HepG2 (cell line): ENCODE data around the gene GP2. TPM values are rescaled to one million over a fixed set of nuclear protein-coding genes. Genes with fewer than 3 reads are reported as not detected.

Experiments
- ATAC-seq: fragments of 200-7000 bp; cut with Tn5 transposase; 3 replicates; pipeline ENCODE4 v1.9.1; 2020; ENCODE audit warnings: mild to moderate bottlenecking, moderate library complexity
- BruUV-seq: library from RNA; stranded (reverse); fragments of 400-500 nt; replicated peaks from 2 replicates; lab custom pipeline; 2021; lab: Mats Ljungman, UMichigan
- CTCF ChIA-PET: fragments of 300-600 bp; formaldehyde crosslinking; extraction: SDS; loops from one replicate; lab custom pipeline; 2021; ENCODE audit warnings: low total read pairs, inconsistent platforms, low intra/inter-chr PET ratio; lab: Yijun Ruan, JAX
- POLR2A ChIA-PET: fragments of 350-600 bp; sonication (Branson Sonifier 250); formaldehyde crosslinking; loops from one replicate; lab custom pipeline; 2020; ENCODE audit warnings: antibody characterized with exemption, inconsistent platforms; lab: Yijun Ruan, JAX
- DNase-seq: peaks from one replicate; pipeline ENCODE4 v3.0.0-alpha.2; 2015; ENCODE audit warnings: low spot score
- FAIRE-seq: peaks from 3 replicates; lab custom pipeline; 2011; peaks lifted over from hg19 to GRCh38; lab: Jason Lieb, UNC
- H2AFZ ChIP-seq: one replicate; pipeline ENCODE4 v1.6.1; 2011; ENCODE audit warnings: low read length, inconsistent platforms
- H3K27ac ChIP-seq: fragments of 300-600 bp; 3 replicates; pipeline ENCODE4 v1.8.0; 2011; ENCODE audit warnings: mixed run types, mild to moderate bottlenecking, mixed read lengths, low read length, inconsistent platforms; ENCODE audit not compliant: insufficient read depth; ENCODE audit errors: extremely low read length
- H3K27me3 ChIP-seq, 2 experiments: fragments of 200-600 bp in 1 of 2; 2 replicates in 1 of 2; 3 replicates in 1 of 2; pipeline versions ENCODE4 v1.6.0 to v1.8.0; 2011; ENCODE audit warnings: low read length in 2 of 2, mild to moderate bottlenecking in 2 of 2, moderate library complexity in 2 of 2, inconsistent platforms in 1 of 2; ENCODE audit not compliant: insufficient read depth in 2 of 2, control insufficient read depth in 1 of 2
- H3K36me3 ChIP-seq, 2 experiments: fragments of 200-600 bp in 1 of 2; replicated peaks in 1 of 2; 2 replicates in 1 of 2; 3 replicates in 1 of 2; pipeline versions ENCODE4 v1.5.1 to v1.8.0; 2011; ENCODE audit warnings: low read length in 2 of 2, inconsistent platforms in 1 of 2; ENCODE audit not compliant: insufficient read depth in 2 of 2, control insufficient read depth in 1 of 2
- H3K4me1 ChIP-seq: 2 replicates; pipeline ENCODE4 v1.5.1; 2012; ENCODE audit warnings: low read length, inconsistent platforms; ENCODE audit not compliant: insufficient read depth
- H3K4me2 ChIP-seq: 2 replicates; pipeline ENCODE4 v1.6.0; 2011; ENCODE audit warnings: low read depth, low read length, inconsistent platforms
- H3K4me3 ChIP-seq, 3 experiments: fragments of 200-600 bp in 1 of 3; sonication (generic), shearing (Covaris generic) in 1 of 3; replicated peaks in 1 of 3; 2 replicates each; pipeline ENCODE4 v1.5.1; 2011 to 2016; ENCODE audit warnings: low read length in 3 of 3, inconsistent platforms in 2 of 3, low read depth in 2 of 3, mild to moderate bottlenecking in 2 of 3, control low read depth in 1 of 3, mixed read lengths in 1 of 3; ENCODE audit not compliant: insufficient read depth in 1 of 3
- H3K79me2 ChIP-seq: one replicate; pipeline ENCODE4 v1.6.1; 2011; ENCODE audit warnings: low read length, inconsistent platforms; ENCODE audit not compliant: insufficient read depth
- H3K9ac ChIP-seq: 2 replicates; pipeline ENCODE4 v1.6.0; 2011; ENCODE audit warnings: mild to moderate bottlenecking, low read depth, low read length, inconsistent platforms; ENCODE audit not compliant: insufficient read depth
- H3K9me3 ChIP-seq: 2 replicates; pipeline ENCODE4 v1.5.1; 2012; ENCODE audit warnings: mild to moderate bottlenecking, low read length
- H4K20me1 ChIP-seq: 2 replicates; pipeline ENCODE4 v1.6.0; 2011; ENCODE audit warnings: inconsistent platforms, mild to moderate bottlenecking, low read length, moderate library complexity; ENCODE audit not compliant: insufficient read depth
- ATF1 ChIP-seq: IDR thresholded peaks from 2 replicates; pipeline ENCODE4 v1.6.1; 2016; ENCODE audit warnings: mild to moderate bottlenecking, control low read depth
- BCL6 ChIP-seq: IDR thresholded peaks from 2 replicates; pipeline ENCODE4 v1.6.1; 2016; ENCODE audit warnings: missing genetic modification reagents, missing compliant biosample characterization
- HHEX ChIP-seq: IDR thresholded peaks from 2 replicates; pipeline ENCODE4 v1.6.1; 2016; ENCODE audit warnings: control low read depth
- KLF16 ChIP-seq, 2 experiments: sonication (generic) in 1 of 2; formaldehyde crosslinking in 1 of 2; IDR thresholded peaks; 2 replicates each; pipeline versions ENCODE4 v1.6.1 to v1.8.0; 2016 to 2023; ENCODE audit warnings: missing genetic modification reagents in 2 of 2, missing compliant biosample characterization in 1 of 2
- ONECUT2 ChIP-seq: sonication (generic); formaldehyde crosslinking; IDR thresholded peaks from 2 replicates; pipeline ENCODE4 v1.4.0; 2020; ENCODE audit warnings: missing genetic modification reagents
- RARA ChIP-seq: IDR thresholded peaks from 2 replicates; pipeline ENCODE4 v1.6.1; 2016; ENCODE audit warnings: missing genetic modification reagents, missing compliant biosample characterization
- REL ChIP-seq: sonication (generic); formaldehyde crosslinking; conservative IDR thresholded peaks from 2 replicates; pipeline ENCODE4 v1.8.0; 2022; ENCODE audit warnings: mild to moderate bottlenecking, missing genetic modification reagents, moderate library complexity
- ZMYM3 ChIP-seq: sonication (generic); formaldehyde crosslinking; IDR thresholded peaks from 2 replicates; pipeline ENCODE4 v1.5.1; 2020; ENCODE audit warnings: mild to moderate bottlenecking, missing genetic modification reagents
- ZNF350 ChIP-seq: sonication (generic); formaldehyde crosslinking; IDR thresholded peaks from 2 replicates; pipeline ENCODE4 v1.4.0; 2020; ENCODE audit warnings: mild to moderate bottlenecking, low read depth, missing genetic modification reagents, borderline replicate concordance
- ZNF460 ChIP-seq: sonication (generic); formaldehyde crosslinking; IDR thresholded peaks from 2 replicates; pipeline ENCODE4 v1.5.1; 2020; ENCODE audit warnings: missing genetic modification reagents, mild to moderate bottlenecking, borderline replicate concordance
- WGBS: methylation state at CpG from one replicate; pipeline ENCODE4 v1.1.6; 2017; ENCODE audit warnings: low lambda C conversion rate; 5-methylcytosine and 5-hydroxymethylcytosine counted together
- in situ Hi-C: cut with HindIII; loops from 2 replicates; pipeline ENCODE4 v1.10.0; 2017; ENCODE audit warnings: low pct_unique_long_range_greater_than_20kb; ENCODE audit not compliant: extremely low pct_ligation_motif_present
- intact Hi-C: fragments of 100-400 bp; cut with micrococcal nuclease; formaldehyde crosslinking; loops from one replicate; pipeline ENCODE4 v1.10.0; 2022; ENCODE audit not compliant: unreplicated experiment
- polyA plus RNA-seq, 8 experiments: library from polyadenylated mRNA; depleted of rRNA in 3 of 8; stranded (reverse) in 7 of 8; unstranded in 1 of 8; fragments of >200 nt; fragmentation: Illumina TruSeq in 4 of 8; extraction: Trizol in 4 of 8; gene quantifications; 2 replicates each; pipeline versions ENCODE4 v1.2.1 to v1.2.3, GENCODE V29; 2011 to 2016; ENCODE audit warnings: low read depth in 4 of 8, missing spikeins in 1 of 8, mixed read lengths in 1 of 8; ENCODE audit not compliant: insufficient read depth in 1 of 8
- total RNA-seq, 5 experiments: library from RNA; depleted of rRNA; stranded (reverse); fragments of >200 nt; fragmentation: Illumina TruSeq; extraction: Trizol; gene quantifications; 2 replicates each; pipeline ENCODE4 v1.2.3, GENCODE V29; 2016; ENCODE audit warnings: low read depth in 1 of 5
- TF ChIP-seq, protein P1 (sequence below): sonication (generic); formaldehyde crosslinking; IDR thresholded peaks from 2 replicates; pipeline ENCODE4 v1.4.0; 2020; ENCODE audit warnings: mild to moderate bottlenecking, missing genetic modification reagents
- TF ChIP-seq, protein P2 (sequence below): sonication (generic); formaldehyde crosslinking; IDR thresholded peaks from 2 replicates; pipeline ENCODE4 v1.5.0; 2020; ENCODE audit warnings: missing genetic modification reagents
- TF ChIP-seq, protein P3 (sequence below): sonication (generic); formaldehyde crosslinking; IDR thresholded peaks from 2 replicates; pipeline ENCODE4 v1.8.0; 2022; ENCODE audit warnings: mild to moderate bottlenecking, missing genetic modification reagents

GP2 gene
- total and polyA plus RNA-seq, 2 of the 13 experiments (the other 11 are each of a cell fraction or from before 2014, with no cell fraction given): 0.15 to 0.69 TPM

DNA sequence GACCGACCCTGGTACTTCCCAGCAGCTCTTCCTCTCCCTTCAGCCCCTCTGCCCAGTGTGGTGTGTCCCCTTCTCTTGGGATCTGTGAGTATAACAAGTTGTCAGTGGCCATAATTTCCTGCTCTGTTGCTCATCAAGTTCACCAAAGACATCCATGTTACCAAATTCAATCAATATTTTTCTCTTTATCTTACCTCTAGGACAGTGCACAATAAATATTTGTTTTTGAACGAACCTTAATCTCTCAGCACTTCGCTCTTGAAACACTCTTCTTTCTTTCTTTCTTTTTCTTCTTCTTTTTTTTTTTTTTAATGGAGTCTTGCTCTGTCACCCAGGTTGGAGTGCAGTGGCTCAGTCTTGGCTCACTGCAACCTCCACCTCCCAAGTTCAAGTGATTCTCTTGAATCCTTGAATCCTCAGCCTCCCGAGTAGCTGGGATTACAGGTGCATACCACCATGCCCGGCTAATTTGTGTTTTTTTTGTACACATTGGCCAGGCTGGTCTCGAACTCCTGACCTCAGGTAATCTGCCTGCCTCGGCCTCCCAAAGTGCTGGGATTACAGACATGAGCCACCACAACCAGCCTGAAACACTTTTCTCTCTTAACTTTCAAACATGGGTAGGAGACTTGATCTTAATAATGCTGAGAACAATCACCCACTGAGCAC is 27.9 kb upstream of the GP2 start:
- no peak overlapping the region for H3K4me3 ChIP-seq
- no peak overlapping the region for H3K9ac ChIP-seq
- FAIRE-seq (no peak), DNase-seq (no peak), ATAC-seq (peak; percentile 60)
- no peaks in the 10 kb centered on the region for H3K79me2 ChIP-seq
- CTCF ChIA-PET: no interaction called here
- no peaks in the 10 kb centered on the region for H4K20me1 ChIP-seq
- no peaks in the 10 kb centered on the region for H3K9me3 ChIP-seq
- H2AFZ ChIP-seq: no peak overlapping the region
- 3% methylated on average over 7 of the region's 7 CpGs for WGBS
- H3K27ac ChIP-seq: no peak overlapping the region
- H3K27me3 ChIP-seq: peaks cover 0 to 4% of the 10 kb centered on the region in 2 experiments; a peak in 1 of 5 replicates
- in situ Hi-C loops (no loop called here), intact Hi-C loops (no loop called here)
- no peaks in the 10 kb centered on the region for H3K36me3 ChIP-seq
- POLR2A ChIA-PET: no interaction called here
- H3K4me1 ChIP-seq: peaks cover 19% of the 10 kb centered on the region
- peak overlapping the region; percentile 28; the same call in 1 of the 2 replicates for H3K4me2 ChIP-seq
- BruUV-seq: no TSS peak
- TF ChIP-seq HHEX (CRISPR knock-in tag): 0 out of 2 replicates have a peak, but pooled peaks have one; percentile 23
- TF ChIP-seq, protein P1, sequence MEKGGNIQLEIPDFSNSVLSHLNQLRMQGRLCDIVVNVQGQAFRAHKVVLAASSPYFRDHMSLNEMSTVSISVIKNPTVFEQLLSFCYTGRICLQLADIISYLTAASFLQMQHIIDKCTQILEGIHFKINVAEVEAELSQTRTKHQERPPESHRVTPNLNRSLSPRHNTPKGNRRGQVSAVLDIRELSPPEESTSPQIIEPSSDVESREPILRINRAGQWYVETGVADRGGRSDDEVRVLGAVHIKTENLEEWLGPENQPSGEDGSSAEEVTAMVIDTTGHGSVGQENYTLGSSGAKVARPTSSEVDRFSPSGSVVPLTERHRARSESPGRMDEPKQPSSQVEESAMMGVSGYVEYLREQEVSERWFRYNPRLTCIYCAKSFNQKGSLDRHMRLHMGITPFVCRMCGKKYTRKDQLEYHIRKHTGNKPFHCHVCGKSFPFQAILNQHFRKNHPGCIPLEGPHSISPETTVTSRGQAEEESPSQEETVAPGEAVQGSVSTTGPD (CRISPR knock-in tag): peak; percentile 88
- peak; percentile 58; the same call in 1 of the 2 replicates for TF ChIP-seq ZNF460 (CRISPR knock-in tag)
- TF ChIP-seq RARA: 0 out of 2 replicates have a peak, but pooled peaks have one; percentile 9
- TF ChIP-seq ONECUT2 (CRISPR knock-in tag): peak; percentile 78
- TF ChIP-seq ZMYM3 (CRISPR knock-in tag): peak; percentile 58; the same call in 1 of the 2 replicates
- no peak for TF ChIP-seq ZNF350
- TF ChIP-seq, protein P2, sequence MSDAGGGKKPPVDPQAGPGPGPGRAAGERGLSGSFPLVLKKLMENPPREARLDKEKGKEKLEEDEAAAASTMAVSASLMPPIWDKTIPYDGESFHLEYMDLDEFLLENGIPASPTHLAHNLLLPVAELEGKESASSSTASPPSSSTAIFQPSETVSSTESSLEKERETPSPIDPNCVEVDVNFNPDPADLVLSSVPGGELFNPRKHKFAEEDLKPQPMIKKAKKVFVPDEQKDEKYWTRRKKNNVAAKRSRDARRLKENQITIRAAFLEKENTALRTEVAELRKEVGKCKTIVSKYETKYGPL: no peak
- no peak for TF ChIP-seq KLF16 (CRISPR knock-in tag; IDR thresholded peaks at IDR 0.05)
- TF ChIP-seq, protein P3, sequence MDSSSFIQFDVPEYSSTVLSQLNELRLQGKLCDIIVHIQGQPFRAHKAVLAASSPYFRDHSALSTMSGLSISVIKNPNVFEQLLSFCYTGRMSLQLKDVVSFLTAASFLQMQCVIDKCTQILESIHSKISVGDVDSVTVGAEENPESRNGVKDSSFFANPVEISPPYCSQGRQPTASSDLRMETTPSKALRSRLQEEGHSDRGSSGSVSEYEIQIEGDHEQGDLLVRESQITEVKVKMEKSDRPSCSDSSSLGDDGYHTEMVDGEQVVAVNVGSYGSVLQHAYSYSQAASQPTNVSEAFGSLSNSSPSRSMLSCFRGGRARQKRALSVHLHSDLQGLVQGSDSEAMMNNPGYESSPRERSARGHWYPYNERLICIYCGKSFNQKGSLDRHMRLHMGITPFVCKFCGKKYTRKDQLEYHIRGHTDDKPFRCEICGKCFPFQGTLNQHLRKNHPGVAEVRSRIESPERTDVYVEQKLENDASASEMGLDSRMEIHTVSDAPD: peak; percentile 61; the same call in 1 of the 2 replicates
- TF ChIP-seq ATF1 (CRISPR knock-in tag): no peak
- TF ChIP-seq BCL6 (CRISPR knock-in tag): peak; percentile 43; the same call in 1 of the 2 replicates
- no peak for TF ChIP-seq REL (CRISPR knock-in tag)
